Activated T-cell treated with anti-CD3 and anti-CD28 coated beads for 24 hours (primary cell): ENCODE measurements around the gene CNTROB.
"Not testable (repeated sequence)": the region's sequence is repeated elsewhere in the genome, so short reads cannot be mapped to it uniquely, and the experiment has no call there.

Source experiments
- DNase-seq: peaks from one replicate; pipeline ENCODE4 v3.0.0-alpha.2; 2020; ENCODE audit warnings: low read depth

The CNTROB gene

GRCh38 chr17:7943291-7943690, 11.3 kb downstream of the CNTROB start:
- no peak for DNase-seq

- no peak for DNase-seq
These were observed 12.3 kb downstream of the CNTROB start for GRCh38 chr17:7944326-7944725.

GRCh38 chr17:7945651-7946050, 13.6 kb downstream of the CNTROB start:
- DNase-seq = no peak

- DNase-seq = no peak
These were observed 14.4 kb downstream of the CNTROB start for GRCh38 chr17:7946441-7946840.

- DNase-seq = no peak
These were observed 15.6 kb downstream of the CNTROB start for GRCh38 chr17:7947651-7948050.

- DNase-seq = no peak
These were observed 18.6 kb downstream of the CNTROB start for GRCh38 chr17:7950578-7950977.

- peak; percentile 44 for DNase-seq
These were observed 19.3 kb downstream of the CNTROB start for GRCh38 chr17:7951143-7951792.

- DNase-seq = not testable (repeated sequence)
These were observed 21.3 kb downstream of the CNTROB start for GRCh38 chr17:7953266-7953665.

- DNase-seq = no peak
These were observed 23.6 kb downstream of the CNTROB start for GRCh38 chr17:7955414-7956227.

- DNase-seq = no peak
These were observed 24.4 kb downstream of the CNTROB start for GRCh38 chr17:7956228-7956965.

- DNase-seq = no peak
These were observed 27.7 kb downstream of the CNTROB start for GRCh38 chr17:7959503-7960253.

GRCh38 chr17:7961421-7961820, 29.4 kb downstream of the CNTROB start:
- no peak for DNase-seq

GRCh38 chr17:7967751-7968150, 35.7 kb downstream of the CNTROB start:
- no peak for DNase-seq

GRCh38 chr17:7969433-7969832, 37.4 kb downstream of the CNTROB start:
- DNase-seq = no peak

- no peak for DNase-seq
These were observed 39.6 kb downstream of the CNTROB start for GRCh38 chr17:7971651-7972050.

GRCh38 chr17:7972131-7972785, 40.3 kb downstream of the CNTROB start:
- DNase-seq = no peak

GRCh38 chr17:7974638-7975131, 42.7 kb downstream of the CNTROB start:
- no peak for DNase-seq

GRCh38 chr17:7977039-7977438, 45.0 kb downstream of the CNTROB start:
- no peak for DNase-seq

- DNase-seq = no peak
These were observed 45.8 kb downstream of the CNTROB start for GRCh38 chr17:7977805-7978204.

GRCh38 chr17:7982173-7982572, 50.2 kb downstream of the CNTROB start:
- DNase-seq = no peak

- DNase-seq = no peak
These were observed 50.7 kb downstream of the CNTROB start for GRCh38 chr17:7982666-7983065.
